Fibroblast of lung (primary cell): ENCODE data around the gene PDE4D. TPM values are rescaled to one million over a fixed set of nuclear protein-coding genes. Genes with fewer than 3 reads are reported as not detected.

Experiments used
- DNase-seq, 2 donors: peaks; one replicate each; pipeline versions ENCODE4 v3.0.0 to v3.0.0-alpha.2; 2010; ENCODE audit warnings: low read depth in 2 of 2
- H2AFZ ChIP-seq: 2 replicates; pipeline ENCODE4 v1.5.1; 2012; ENCODE audit warnings: low read length, control low read depth, inconsistent platforms
- H3K27ac ChIP-seq: 2 replicates; pipeline ENCODE4 v1.5.1; 2011; ENCODE audit warnings: low read length, control low read depth; ENCODE audit not compliant: insufficient read depth
- H3K27me3 ChIP-seq: 2 replicates; pipeline ENCODE4 v1.5.1; 2011; ENCODE audit warnings: mild to moderate bottlenecking, low read length; ENCODE audit not compliant: control insufficient read depth, insufficient read depth
- H3K36me3 ChIP-seq: 2 replicates; pipeline ENCODE4 v1.5.1; 2011; ENCODE audit warnings: low read length; ENCODE audit not compliant: control insufficient read depth, insufficient read depth
- H3K4me1 ChIP-seq: 2 replicates; pipeline ENCODE4 v1.5.1; 2011; ENCODE audit warnings: low read length; ENCODE audit not compliant: control insufficient read depth, insufficient read depth; ENCODE audit errors: extremely low read depth
- H3K4me2 ChIP-seq: 2 replicates; pipeline ENCODE4 v1.5.1; 2011; ENCODE audit warnings: low read length, control low read depth; ENCODE audit not compliant: insufficient read depth; ENCODE audit errors: extremely low read depth
- H3K4me3 ChIP-seq, 4 experiments: fragments of 200-600 bp in 1 of 4; sonication (generic) in 1 of 4; replicated peaks in 1 of 4; 2 replicates each; pipeline ENCODE4 v1.5.1; 2011 to 2016; ENCODE audit warnings: low read length in 4 of 4, low read depth in 3 of 4, mild to moderate bottlenecking in 3 of 4, control low read depth in 2 of 4, inconsistent platforms in 1 of 4, mixed read lengths in 1 of 4; ENCODE audit not compliant: insufficient read depth in 1 of 4; ENCODE audit errors: control extremely low read depth in 1 of 4
- H3K79me2 ChIP-seq: 2 replicates; pipeline ENCODE4 v1.5.1; 2012; ENCODE audit warnings: mild to moderate bottlenecking, low read length, inconsistent platforms; ENCODE audit not compliant: control insufficient read depth, insufficient read depth
- H3K9ac ChIP-seq: 2 replicates; pipeline ENCODE4 v1.5.1; 2011; ENCODE audit warnings: mild to moderate bottlenecking, low read length, control low read depth; ENCODE audit not compliant: insufficient read depth
- H3K9me3 ChIP-seq: 2 replicates; pipeline ENCODE4 v1.5.1; 2012; ENCODE audit warnings: low read depth, low read length; ENCODE audit not compliant: control insufficient read depth, insufficient read depth
- H4K20me1 ChIP-seq: 2 replicates; pipeline ENCODE4 v1.5.1; 2011; ENCODE audit warnings: low read length; ENCODE audit not compliant: control insufficient read depth, insufficient read depth; ENCODE audit errors: extremely low read depth
- EZH2 ChIP-seq: IDR thresholded peaks from 2 replicates; pipeline ENCODE4 v1.5.1; 2012; ENCODE audit warnings: low read length, control low read depth, mild to moderate bottlenecking; ENCODE audit errors: missing control alignments
- polyA minus RNA-seq: library from RNA; depleted of rRNA, polyadenylated mRNA; stranded (reverse); fragments of >200 nt; gene quantifications from 2 replicates; pipeline ENCODE4 v1.2.3, GENCODE V29; 2011; ENCODE audit warnings: low replicate concordance
- polyA plus RNA-seq, 2 donors: library from polyadenylated mRNA; depleted of rRNA in 1 of 2; stranded (reverse) in 1 of 2; unstranded in 1 of 2; fragments of >200 nt; gene quantifications; 2 replicates each; pipeline ENCODE4 v1.2.1, GENCODE V29; 2011 to 2012; ENCODE audit warnings: missing spikeins in 1 of 2
- total RNA-seq: library from RNA; depleted of rRNA; stranded (reverse); fragments of >200 nt; gene quantifications from 2 replicates; pipeline ENCODE4 v1.2.1, GENCODE V29; 2014
- TF ChIP-seq, protein P1 (sequence below), 2 donors: IDR thresholded peaks in 1 of 2; conservative IDR thresholded peaks in 1 of 2; 1 replicate in 1 of 2; 2 replicates in 1 of 2; pipeline ENCODE4 v1.5.1; 2011 to 2012; ENCODE audit warnings: low read length in 2 of 2, control low read depth in 1 of 2, inconsistent platforms in 1 of 2, low read depth in 1 of 2, mild to moderate bottlenecking in 1 of 2

Gene PDE4D
- total RNA-seq (7.2 and 8.3 TPM in 2 replicates), polyA plus RNA-seq (1.6 and 2.1 TPM in 2 replicates), polyA minus RNA-seq (0.75 and 1.0 TPM in 2 replicates)
- polyA plus RNA-seq (2012) = 0.66 and 0.98 TPM in 2 replicates

- H2AFZ ChIP-seq = no peak within 1 kb of the TSS
- H4K20me1 ChIP-seq = no peaks in the 10 kb centered on the region
- DNase-seq = peak; percentile 55 to 67
Measured at GRCh38 chr5:59893429-59894227, at the start of gene PDE4D. Gene PDE4D (minus strand): TSS chr5:59893726.

DNA sequence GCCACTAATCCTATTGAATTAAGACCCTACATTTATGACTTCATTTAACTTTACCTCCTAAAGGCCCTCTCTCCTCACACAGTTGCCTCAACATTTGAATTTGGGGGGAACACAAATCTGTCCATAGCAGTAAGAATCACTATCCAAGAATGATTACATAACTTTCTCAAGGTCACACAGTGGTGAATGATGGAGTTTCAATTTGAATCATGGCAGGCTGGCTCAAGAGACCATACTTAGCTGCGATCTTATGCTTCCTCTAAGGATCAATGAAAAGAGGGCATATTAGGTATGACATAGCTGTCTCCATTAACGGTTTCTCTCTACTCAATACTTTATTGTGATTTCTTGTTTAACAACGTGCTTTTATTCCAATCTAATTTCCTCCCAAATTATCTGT lies 44.1 kb upstream of the PDE4D start:
- Histone ChIP-seq H3K27me3 (no peaks in the 10 kb centered on the region), H3K36me3 (no peaks in the 10 kb centered on the region), H3K4me1 (no peaks in the 10 kb centered on the region), H3K79me2 (no peaks in the 10 kb centered on the region), H3K4me2 (no peak overlapping the region), H3K9me3 (no peaks in the 10 kb centered on the region), H2AFZ (no peak overlapping the region), H3K4me3 (no peak overlapping the region), H4K20me1 (no peaks in the 10 kb centered on the region), H3K27ac (no peak overlapping the region), H3K9ac (no peak overlapping the region)
- no peak for TF ChIP-seq EZH2
- DNase-seq = no peak

More at GRCh38 chr5:59893429-59894227, at the start of gene PDE4D:
- H3K4me3 ChIP-seq = peak within 1 kb of the TSS in 2 of 4 experiments; percentile 41
- peak within 1 kb of the TSS; percentile 59 for H3K4me2 ChIP-seq
- H3K9ac ChIP-seq = no peak within 1 kb of the TSS
- TF ChIP-seq EZH2 = peak; percentile 55
- TF ChIP-seq, protein P1, sequence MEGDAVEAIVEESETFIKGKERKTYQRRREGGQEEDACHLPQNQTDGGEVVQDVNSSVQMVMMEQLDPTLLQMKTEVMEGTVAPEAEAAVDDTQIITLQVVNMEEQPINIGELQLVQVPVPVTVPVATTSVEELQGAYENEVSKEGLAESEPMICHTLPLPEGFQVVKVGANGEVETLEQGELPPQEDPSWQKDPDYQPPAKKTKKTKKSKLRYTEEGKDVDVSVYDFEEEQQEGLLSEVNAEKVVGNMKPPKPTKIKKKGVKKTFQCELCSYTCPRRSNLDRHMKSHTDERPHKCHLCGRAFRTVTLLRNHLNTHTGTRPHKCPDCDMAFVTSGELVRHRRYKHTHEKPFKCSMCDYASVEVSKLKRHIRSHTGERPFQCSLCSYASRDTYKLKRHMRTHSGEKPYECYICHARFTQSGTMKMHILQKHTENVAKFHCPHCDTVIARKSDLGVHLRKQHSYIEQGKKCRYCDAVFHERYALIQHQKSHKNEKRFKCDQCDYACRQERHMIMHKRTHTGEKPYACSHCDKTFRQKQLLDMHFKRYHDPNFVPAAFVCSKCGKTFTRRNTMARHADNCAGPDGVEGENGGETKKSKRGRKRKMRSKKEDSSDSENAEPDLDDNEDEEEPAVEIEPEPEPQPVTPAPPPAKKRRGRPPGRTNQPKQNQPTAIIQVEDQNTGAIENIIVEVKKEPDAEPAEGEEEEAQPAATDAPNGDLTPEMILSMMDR (conservative IDR thresholded peaks at IDR 0.05 in 1 of 2, IDR thresholded peaks at IDR 0.05 in 1 of 2; ENCODE audit: low read depth in 1 of 2, low read length in 2 of 2) = no peak
- H3K27me3 ChIP-seq = peaks cover 24% of the 10 kb centered on the region
- no peaks in the 10 kb centered on the region for H3K4me1 ChIP-seq
- H3K27ac ChIP-seq = no peak within 1 kb of the TSS
- H3K9me3 ChIP-seq = no peaks in the 10 kb centered on the region
- H3K79me2 ChIP-seq = no peaks in the 10 kb centered on the region
- no peaks in the 10 kb centered on the region for H3K36me3 ChIP-seq

DNA sequence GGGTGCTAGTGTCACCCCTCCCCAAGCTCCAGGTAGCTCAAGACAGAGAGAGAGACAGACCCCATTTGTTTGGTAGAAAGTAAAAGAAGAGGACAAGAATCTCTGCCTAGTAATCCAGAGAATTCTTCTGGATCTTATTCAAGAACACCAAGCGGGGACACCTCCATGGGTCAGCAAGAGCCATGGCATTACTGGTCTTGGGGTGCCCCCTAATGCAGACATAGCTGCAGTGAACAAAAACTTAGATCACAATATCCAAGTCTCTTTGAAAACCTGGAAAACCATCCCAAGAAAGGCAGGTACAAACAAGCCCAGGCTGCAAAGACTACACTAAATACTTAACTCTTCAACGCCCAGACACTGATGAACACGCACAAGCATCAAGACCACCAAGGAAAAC lies 29.9 kb upstream of the PDE4D start:
- no peak overlapping the region for H3K9ac ChIP-seq
- no peaks in the 10 kb centered on the region for H4K20me1 ChIP-seq
- H3K4me2 ChIP-seq = no peak overlapping the region
- no peaks in the 10 kb centered on the region for H3K27me3 ChIP-seq
- no peaks in the 10 kb centered on the region for H3K9me3 ChIP-seq
- H2AFZ ChIP-seq = no peak overlapping the region
- no peaks in the 10 kb centered on the region for H3K79me2 ChIP-seq
- H3K4me1 ChIP-seq = no peaks in the 10 kb centered on the region
- no peak overlapping the region for H3K27ac ChIP-seq
- no peak overlapping the region for H3K4me3 ChIP-seq
- DNase-seq = peak; percentile 18 to 42
- H3K36me3 ChIP-seq = no peaks in the 10 kb centered on the region
- no peak for TF ChIP-seq EZH2
- TF ChIP-seq, protein P1 (conservative IDR thresholded peaks at IDR 0.05 in 1 of 2, IDR thresholded peaks at IDR 0.05 in 1 of 2; ENCODE audit: low read depth in 1 of 2, low read length in 2 of 2) = peak; percentile 32 to 36
